Superior temporal gyrus (tissue), 1 donor: ENCODE measurements around the gene TP53BP1.
"Not testable (repeated sequence)": the region's sequence is repeated elsewhere in the genome, so short reads cannot be mapped to it uniquely, and the experiment has no call there.

ENCODE experiments used
- DNase-seq: peaks from one replicate; pipeline ENCODE4 v3.0.0-alpha.2; 2016; ENCODE audit errors: extremely low spot score

Gene TP53BP1, protein sequence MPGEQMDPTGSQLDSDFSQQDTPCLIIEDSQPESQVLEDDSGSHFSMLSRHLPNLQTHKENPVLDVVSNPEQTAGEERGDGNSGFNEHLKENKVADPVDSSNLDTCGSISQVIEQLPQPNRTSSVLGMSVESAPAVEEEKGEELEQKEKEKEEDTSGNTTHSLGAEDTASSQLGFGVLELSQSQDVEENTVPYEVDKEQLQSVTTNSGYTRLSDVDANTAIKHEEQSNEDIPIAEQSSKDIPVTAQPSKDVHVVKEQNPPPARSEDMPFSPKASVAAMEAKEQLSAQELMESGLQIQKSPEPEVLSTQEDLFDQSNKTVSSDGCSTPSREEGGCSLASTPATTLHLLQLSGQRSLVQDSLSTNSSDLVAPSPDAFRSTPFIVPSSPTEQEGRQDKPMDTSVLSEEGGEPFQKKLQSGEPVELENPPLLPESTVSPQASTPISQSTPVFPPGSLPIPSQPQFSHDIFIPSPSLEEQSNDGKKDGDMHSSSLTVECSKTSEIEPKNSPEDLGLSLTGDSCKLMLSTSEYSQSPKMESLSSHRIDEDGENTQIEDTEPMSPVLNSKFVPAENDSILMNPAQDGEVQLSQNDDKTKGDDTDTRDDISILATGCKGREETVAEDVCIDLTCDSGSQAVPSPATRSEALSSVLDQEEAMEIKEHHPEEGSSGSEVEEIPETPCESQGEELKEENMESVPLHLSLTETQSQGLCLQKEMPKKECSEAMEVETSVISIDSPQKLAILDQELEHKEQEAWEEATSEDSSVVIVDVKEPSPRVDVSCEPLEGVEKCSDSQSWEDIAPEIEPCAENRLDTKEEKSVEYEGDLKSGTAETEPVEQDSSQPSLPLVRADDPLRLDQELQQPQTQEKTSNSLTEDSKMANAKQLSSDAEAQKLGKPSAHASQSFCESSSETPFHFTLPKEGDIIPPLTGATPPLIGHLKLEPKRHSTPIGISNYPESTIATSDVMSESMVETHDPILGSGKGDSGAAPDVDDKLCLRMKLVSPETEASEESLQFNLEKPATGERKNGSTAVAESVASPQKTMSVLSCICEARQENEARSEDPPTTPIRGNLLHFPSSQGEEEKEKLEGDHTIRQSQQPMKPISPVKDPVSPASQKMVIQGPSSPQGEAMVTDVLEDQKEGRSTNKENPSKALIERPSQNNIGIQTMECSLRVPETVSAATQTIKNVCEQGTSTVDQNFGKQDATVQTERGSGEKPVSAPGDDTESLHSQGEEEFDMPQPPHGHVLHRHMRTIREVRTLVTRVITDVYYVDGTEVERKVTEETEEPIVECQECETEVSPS (N-terminal part only)

DNA sequence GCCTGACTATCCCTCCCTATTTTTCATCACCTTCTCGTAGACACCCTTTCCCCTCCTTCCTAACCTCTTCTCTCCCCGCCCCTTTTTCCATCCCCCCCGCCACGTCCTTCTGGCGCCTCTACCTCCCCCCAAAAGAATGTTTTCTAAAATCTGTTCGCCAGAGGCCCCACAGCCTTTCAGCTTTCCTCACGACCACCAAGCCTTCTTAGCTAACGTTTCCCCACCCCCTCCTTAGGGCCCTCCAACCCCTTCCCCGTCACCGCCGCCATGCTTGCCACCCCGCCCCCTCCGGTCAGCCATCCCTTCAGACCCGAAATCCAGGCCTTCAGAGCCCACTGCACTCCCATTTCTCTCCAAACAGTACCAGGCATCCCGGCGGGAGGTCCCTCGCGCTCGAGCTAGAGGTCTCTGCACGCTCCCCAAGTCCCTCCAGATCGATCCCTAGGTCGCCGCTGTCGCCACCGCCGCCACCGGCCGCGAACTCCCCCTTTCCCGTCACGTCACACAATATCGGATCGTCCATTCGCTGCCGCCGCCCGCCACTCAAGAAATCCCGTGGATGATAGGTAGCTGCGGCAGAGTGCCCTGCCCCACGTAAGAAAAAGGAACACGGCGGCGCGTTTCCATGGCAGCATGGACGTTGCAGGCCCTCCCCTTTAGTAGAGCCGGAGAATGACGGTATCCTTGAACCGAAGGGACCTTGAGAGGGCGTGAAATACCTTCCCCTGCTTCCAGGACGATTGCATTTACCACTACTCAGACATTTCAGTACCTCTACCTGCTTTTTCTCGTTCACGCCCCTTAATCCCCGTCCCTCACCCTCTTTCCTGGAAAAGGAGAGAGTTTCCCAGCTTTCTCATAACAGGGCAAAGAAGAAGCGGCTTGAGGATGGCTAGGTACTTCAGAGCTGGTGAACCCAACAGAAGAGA, at the start of gene TP53BP1:
TP53BP1 (minus strand) TSS at position 484 of the 929 bp plus-strand sequence; CDS start at position 371, 113 bp downstream.
- peak; percentile 98 for DNase-seq

DNA sequence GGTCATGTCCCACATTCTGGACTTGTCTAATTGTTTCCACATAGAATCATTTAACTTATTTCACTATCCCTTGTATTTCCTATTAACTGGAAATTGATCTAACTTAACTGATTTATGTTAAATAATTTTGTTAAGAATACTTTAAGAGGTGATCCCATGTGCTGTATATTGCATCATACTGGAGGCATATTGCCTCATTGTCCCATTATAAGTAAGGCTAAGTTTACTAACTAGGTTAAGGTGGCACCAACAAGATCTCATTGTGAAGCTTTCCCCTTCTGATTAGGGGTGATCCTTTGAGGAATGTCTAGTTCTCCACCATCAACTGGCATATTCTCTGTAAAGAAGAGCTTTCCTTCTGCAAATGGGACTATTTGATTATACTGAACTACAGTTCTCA, 48.8 kb upstream of the TP53BP1 start:
- DNase-seq = no peak

DNA sequence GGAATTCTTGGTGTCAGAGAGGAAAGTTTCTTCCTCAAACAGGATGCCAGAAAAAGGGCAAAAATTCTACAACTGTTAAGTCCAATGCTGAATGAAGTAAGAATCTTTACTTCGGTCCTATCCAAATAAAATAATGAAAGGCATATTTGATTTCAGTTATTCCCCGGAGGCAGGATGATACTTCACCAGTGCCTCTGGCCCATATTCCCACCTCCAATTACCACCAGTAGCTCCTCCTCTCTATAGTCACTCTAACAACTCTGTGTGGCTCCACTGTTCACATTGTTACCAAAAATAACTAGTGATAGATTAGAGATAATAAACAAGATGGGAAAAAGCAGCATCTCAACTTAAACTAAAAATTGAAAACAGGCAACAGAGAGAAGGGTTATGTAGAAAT, 45.1 kb upstream of the TP53BP1 start:
- no peak for DNase-seq

DNA sequence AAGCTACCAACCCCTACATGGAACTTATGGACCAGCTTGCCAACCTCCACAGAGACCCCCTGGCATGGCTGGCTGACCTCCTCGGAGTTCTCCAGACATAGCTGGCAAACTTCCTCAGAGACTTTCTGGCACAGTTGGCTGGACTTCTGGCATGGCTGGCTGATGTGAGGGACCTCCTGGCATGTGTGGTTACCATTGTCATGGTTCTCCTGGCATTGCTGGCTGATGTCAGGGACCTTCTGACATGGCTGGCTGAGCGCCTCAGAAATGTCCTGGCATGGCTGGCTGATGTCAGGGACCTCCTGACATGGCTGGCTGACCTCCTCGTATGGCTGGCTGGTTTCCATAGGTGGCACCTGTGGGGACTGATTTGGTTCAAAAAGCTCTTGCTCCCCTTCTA, 41.9 kb upstream of the TP53BP1 start:
- no peak for DNase-seq

DNA sequence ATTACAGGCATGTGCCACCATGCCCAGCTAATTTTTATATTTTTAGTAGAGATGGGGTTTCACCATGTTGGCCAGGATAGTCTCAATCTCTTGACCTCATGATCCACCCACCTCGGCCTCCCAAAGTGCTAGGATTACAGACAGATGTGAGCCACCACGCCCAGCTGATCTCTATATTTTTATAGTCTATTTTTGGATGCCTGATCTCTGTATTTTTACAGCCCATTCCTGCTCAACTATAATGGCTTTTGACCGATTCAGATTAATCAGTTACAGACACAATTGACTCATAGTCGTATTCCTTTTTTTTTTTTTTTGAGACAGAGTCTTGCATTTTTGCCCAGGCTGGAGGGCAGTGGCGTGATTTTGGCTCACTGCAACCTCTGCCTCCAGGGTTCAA, 39.9 kb upstream of the TP53BP1 start:
- not testable (repeated sequence) for DNase-seq

DNA sequence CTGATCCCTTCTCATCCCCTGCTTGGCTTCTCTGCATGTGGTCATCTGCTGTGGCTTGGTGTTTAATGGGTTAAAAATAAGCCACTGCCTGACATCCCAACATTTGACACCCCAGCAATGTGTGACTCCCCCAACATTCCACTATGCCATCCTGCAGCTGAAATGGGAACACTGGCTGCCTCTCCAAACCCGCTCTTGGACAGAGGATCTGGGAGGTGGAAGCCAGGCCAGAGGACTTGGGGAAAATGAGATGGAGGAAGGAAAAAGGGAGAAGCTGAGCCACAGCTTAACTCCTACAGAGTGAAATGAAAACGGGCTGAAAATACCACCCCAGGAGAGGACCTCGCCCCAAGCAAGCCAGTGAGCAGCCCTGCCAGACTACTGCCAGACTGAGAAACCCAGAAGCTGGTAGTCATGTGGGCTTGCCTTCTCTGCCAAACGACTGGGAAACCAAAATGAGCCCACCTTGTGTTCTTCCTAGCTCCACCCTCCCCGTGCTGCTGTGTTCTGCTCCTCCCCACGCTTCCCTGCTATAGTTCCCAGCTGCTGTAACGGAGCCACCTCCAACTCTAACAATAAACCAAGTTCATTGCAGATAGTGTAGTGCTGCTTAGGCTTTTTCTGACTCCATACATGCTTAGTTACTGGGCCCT, 38.2 kb upstream of the TP53BP1 start:
- DNase-seq = no peak

DNA sequence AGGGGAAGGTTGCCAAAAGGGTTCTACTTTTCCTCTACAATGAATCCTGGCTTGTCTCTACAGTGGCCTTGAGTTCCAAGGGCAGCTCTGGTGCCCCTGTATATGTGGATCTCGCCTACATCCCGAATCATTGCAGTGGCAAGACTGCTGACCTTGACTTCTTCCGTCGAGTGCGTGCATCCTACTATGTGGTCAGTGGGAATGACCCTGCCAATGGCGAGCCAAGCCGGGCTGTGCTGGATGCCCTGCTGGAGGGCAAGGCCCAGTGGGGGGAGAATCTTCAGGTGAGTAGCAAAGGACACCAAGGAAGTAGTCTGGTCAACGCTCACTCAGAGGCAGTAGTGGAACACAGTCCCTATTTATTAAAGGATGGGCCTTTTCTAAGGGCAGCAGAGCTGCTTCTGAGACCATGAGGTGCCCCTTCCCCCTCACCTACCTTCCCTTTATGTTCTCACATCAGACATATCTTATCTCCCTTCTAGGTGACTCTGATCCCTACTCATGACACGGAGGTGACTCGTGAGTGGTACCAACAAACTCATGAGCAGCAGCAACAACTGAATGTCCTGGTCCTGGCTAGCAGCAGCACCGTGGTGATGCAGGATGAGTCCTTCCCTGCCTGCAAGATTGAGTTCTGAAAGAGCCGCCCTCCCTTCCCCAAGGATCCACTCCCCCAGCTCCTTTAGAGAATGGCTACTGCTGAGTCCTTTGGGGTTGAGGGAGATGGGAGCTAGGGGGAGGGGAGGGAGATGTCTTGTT, 36.8 kb upstream of the TP53BP1 start:
- no peak for DNase-seq

DNA sequence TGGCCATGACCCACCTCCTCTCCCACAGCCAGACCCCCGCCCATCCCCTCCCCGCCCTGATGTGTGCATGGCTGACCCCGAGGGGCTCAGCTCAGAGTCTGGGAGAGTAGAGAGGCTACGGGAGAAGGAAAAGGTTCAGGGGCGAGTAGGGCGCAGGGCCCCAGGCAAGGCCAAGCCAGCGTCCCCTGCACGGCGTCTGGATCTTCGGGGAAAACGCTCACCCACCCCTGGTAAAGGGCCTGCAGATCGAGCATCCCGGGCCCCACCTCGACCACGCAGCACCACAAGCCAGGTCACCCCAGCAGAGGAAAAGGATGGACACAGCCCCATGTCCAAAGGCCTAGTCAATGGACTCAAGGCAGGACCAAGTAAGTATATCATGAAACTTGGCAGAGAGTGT, 36.2 kb upstream of the TP53BP1 start:
- DNase-seq = no peak

DNA sequence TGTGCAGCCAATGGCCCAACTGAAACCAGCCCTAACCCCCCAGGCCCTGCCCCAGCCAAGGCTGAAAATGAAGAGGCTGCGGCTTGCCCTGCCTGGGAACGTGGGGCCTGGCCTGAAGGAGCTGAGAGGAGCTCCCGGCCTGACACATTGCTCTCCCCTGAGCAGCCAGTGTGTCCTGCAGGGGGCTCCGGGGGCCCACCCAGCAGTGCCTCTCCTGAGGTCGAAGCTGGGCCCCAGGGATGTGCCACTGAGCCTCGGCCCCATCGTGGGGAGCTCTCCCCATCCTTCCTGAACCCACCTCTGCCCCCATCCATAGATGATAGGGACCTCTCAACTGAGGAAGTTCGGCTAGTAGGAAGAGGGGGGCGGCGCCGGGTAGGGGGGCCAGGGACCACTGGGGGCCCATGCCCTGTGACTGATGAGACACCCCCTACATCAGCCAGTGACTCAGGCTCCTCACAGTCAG, 35.6 kb upstream of the TP53BP1 start:
- DNase-seq = no peak

DNA sequence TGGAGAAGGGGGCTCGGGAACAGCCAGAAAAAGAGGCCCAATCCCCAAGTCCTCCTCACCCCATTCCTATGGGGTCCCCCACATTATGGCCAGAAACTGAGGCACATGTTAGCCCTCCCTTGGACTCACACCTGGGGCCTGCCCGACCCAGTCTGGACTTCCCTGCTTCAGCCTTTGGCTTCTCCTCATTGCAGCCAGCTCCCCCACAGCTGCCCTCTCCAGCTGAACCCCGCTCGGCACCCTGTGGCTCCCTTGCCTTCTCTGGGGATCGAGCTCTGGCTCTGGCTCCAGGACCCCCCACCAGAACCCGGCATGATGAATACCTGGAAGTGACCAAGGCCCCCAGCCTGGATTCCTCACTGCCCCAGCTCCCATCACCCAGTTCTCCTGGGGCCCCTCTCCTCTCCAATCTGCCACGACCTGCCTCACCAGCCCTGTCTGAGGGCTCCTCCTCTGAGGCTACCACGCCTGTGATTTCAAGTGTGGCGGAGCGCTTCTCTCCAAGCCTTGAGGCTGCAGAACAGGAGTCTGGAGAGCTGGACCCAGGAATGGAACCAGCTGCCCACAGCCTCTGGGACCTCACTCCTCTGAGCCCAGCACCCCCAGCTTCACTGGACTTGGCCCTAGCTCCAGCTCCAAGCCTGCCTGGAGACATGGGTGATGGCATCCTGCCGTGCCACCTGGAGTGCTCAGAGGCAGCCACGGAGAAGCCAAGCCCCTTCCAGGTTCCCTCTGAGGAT, 35.0 kb upstream of the TP53BP1 start:
- no peak for DNase-seq

DNA sequence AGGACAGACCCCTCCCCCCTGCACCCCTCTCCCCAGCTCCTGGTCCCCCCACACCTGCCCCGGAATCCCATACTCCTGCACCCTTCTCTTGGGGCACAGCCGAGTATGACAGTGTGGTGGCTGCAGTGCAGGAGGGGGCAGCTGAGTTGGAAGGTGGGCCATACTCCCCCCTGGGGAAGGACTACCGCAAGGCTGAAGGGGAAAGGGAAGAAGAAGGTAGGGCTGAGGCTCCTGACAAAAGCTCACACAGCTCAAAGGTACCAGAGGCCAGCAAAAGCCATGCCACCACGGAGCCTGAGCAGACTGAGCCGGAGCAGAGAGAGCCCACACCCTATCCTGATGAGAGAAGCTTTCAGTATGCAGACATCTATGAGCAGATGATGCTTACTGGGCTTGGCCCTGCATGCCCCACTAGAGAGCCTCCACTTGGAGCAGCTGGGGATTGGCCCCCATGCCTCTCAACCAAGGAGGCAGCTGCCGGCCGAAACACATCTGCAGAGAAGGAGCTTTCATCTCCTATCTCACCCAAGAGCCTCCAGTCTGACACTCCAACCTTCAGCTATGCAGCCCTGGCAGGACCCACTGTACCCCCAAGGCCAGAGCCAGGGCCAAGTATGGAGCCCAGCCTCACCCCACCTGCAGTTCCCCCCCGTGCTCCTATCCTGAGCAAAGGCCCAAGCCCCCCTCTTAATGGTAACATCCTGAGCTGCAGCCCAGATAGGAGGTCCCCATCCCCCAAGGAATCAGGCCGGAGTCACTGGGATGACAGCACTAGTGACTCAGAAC, 34.3 kb upstream of the TP53BP1 start:
- DNase-seq = no peak

DNA sequence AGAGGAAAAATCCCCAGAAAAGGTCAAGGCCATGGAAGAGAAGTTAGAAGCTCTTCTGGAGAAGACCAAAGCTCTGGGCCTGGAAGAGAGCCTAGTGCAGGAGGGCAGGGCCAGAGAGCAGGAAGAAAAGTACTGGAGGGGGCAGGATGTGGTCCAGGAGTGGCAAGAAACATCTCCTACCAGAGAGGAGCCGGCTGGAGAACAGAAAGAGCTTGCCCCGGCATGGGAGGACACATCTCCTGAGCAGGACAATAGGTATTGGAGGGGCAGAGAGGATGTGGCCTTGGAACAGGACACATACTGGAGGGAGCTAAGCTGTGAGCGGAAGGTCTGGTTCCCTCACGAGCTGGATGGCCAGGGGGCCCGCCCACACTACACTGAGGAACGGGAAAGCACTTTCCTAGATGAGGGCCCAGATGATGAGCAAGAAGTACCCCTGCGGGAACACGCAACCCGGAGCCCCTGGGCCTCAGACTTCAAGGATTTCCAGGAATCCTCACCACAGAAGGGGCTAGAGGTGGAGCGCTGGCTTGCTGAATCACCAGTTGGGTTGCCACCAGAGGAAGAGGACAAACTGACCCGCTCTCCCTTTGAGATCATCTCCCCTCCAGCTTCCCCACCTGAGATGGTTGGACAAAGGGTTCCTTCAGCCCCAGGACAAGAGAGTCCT, 33.4 kb upstream of the TP53BP1 start:
- DNase-seq = no peak

DNA sequence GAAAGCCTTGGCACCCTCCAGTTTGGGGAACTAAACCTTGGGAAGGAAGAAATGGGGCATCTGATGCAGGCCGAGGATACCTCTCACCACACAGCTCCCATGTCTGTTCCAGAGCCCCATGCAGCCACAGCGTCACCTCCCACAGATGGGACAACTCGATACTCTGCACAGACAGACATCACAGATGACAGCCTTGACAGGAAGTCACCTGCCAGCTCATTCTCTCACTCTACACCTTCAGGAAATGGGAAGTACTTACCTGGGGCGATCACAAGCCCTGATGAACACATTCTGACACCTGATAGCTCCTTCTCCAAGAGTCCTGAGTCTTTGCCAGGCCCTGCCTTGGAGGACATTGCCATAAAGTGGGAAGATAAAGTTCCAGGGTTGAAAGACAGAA, 32.2 kb upstream of the TP53BP1 start:
- DNase-seq = no peak

DNA sequence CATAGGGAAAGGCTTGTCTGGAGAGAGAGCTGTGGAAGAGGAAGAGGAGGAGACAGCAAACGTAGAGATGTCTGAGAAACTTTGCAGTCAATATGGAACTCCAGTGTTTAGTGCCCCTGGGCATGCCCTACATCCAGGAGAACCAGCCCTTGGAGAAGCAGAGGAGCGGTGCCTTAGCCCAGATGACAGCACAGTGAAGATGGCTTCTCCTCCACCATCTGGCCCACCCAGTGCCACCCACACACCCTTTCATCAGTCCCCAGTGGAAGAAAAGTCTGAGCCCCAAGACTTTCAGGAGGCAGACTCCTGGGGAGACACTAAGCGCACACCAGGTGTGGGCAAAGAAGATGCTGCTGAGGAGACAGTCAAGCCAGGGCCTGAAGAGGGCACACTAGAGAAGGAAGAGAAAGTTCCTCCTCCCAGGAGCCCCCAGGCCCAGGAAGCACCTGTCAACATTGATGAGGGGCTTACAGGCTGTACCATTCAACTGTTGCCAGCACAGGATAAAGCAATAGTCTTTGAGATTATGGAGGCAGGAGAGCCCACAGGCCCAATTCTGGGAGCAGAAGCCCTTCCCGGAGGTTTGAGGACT, 31.4 kb upstream of the TP53BP1 start:
- DNase-seq = no peak

DNA sequence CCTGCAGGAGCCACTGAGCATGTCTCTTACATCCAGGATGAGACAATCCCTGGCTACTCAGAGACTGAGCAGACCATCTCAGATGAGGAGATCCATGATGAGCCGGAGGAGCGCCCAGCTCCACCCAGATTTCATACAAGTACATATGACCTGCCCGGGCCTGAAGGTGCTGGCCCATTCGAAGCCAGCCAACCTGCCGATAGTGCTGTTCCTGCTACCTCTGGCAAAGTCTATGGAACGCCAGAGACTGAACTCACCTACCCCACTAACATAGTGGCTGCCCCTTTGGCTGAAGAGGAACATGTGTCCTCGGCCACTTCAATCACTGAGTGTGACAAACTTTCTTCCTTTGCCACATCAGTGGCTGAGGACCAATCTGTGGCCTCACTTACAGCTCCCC, 30.7 kb upstream of the TP53BP1 start:
- no peak for DNase-seq

DNA sequence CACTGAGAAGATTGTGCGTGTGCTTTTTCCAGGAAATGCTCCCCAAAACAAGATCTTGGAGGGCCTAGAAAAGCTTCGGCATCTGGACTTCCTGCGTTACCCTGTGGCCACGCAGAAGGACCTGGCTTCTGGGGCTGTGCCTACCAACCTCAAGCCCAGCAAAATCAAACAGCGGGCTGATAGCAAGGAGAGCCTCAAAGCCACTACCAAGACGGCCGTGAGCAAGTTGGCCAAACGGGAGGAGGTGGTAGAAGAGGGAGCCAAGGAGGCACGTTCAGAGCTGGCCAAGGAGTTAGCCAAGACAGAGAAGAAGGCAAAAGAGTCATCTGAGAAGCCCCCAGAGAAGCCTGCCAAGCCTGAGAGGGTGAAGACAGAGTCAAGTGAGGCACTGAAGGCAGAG, 29.3 kb upstream of the TP53BP1 start:
- DNase-seq = no peak

DNA sequence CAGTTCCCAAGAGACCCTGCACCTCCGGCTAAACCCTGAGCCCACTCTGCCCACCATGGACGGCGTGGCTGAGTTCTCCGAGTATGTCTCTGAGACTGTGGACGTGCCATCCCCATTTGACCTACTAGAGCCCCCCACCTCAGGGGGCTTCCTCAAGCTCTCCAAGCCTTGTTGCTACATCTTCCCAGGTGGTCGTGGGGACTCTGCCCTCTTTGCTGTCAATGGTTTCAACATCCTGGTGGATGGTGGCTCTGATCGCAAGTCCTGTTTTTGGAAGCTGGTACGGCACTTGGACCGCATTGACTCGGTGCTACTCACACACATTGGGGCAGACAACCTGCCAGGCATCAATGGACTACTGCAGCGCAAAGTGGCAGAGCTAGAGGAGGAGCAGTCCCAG, 28.5 kb upstream of the TP53BP1 start:
- DNase-seq = no peak
